Measurements from ENCODE around the gene NAA25. TPM values are rescaled to one million over a fixed set of nuclear protein-coding genes. Genes with fewer than 3 reads are reported as not detected.

The NAA25 gene
- total and polyA plus RNA-seq, 9 of the 15 experiments (the other 6 are each of a cell fraction or from before 2014, with no cell fraction given) = 26.6 to 59.6 (median 48.9) TPM

- Histone ChIP-seq H3K9me3 (replicated peaks; ENCODE audit: control insufficient read depth, insufficient read depth, low read depth, low read length) (no peaks in the 10 kb centered on the region), H3K9ac (ENCODE audit: insufficient read depth in 1 of 2, low read depth in 2 of 2, low read length in 2 of 2) (peak overlapping the region; percentile 93 to 96), H4K20me1 (replicated peaks; ENCODE audit: control insufficient read depth, insufficient read depth, low read length) (no peaks in the 10 kb centered on the region), H3K79me2 (ENCODE audit: control insufficient read depth, insufficient read depth, low read length) (peaks cover 66% of the 10 kb centered on the region), H3K27me3 (ENCODE audit: control insufficient read depth in 2 of 2, insufficient read depth in 2 of 2, low read length in 2 of 2) (no peaks in the 10 kb centered on the region), H3K4me2 (ENCODE audit: insufficient read depth, low read length) (peak overlapping the region; percentile 92), H2AFZ (ENCODE audit: low read depth, low read length) (0 out of 2 replicates have a peak overlapping the region, but pooled peaks have one; percentile 91), H3K27ac (ENCODE audit: extremely low read depth, low read depth, low read length) (peak overlapping the region; percentile 99), H3K9me1 (ENCODE audit: control insufficient read depth, insufficient read depth, low read length) (no peaks in the 10 kb centered on the region), H3K4me1 (replicated peaks in 1 of 2; ENCODE audit: control insufficient read depth in 2 of 2, insufficient read depth in 2 of 2, low read length in 2 of 2) (peaks cover 41% of the 10 kb centered on the region in 2 experiments; a peak in 4 of 5 replicates), H3K36me3 (ENCODE audit: control insufficient read depth, insufficient read depth, low read length) (peaks cover 26% of the 10 kb centered on the region), H3K4me3 (peak overlapping the region; percentile 57)
- POLR2A ChIA-PET = interaction anchor here (1.0 to 3.7 kb wide), 5 partner anchors 10 to 170 kb away, joined by 3 to 54 read pairs (median 4); partner anchors contain the start of gene MAPKAPK5
- intact Hi-C loops (cut with micrococcal nuclease) = loop anchor here (2.0 to 10.0 kb wide), 6 partner anchors 17 to 397 kb away; partner anchors contain the start of genes HECTD4, MAPKAPK5 and RPL6
- CTCF ChIA-PET (ENCODE audit: low intra/inter-chr PET ratio) = interaction anchor here (2.6 kb wide), 1 partner anchor 67 kb away, joined by 15 read pairs; no protein-coding TSS in a partner anchor
- no peak for DNase-seq (ENCODE audit: extremely low read depth in 1 of 4, low spot score in 3 of 4)
- BruUV-seq (replicated peaks) = no TSS peak
- WGBS (ENCODE audit: insufficient coverage, low coverage, missing lambda C conversion rate) = 21% methylated on average over 8 of the region's 8 CpGs
- in situ Hi-C loops (cut with MboI) = no loop called here
- no peak for TF ChIP-seq FOS (IDR thresholded peaks at IDR 0.05; ENCODE audit: extremely low read depth, insufficient read length)
- TF ChIP-seq POLR2AphosphoS5 (IDR thresholded peaks at IDR 0.05; ENCODE audit: control insufficient read depth, insufficient read depth, low read depth, low read length) = no peak
- no peak for TF ChIP-seq ERF (CRISPR knock-in tag; IDR thresholded peaks at IDR 0.05)
- no peak for TF ChIP-seq CBFA2T2 (conservative IDR thresholded peaks at IDR 0.05)
- no peak for TF ChIP-seq NFE2L1 (tag; IDR thresholded peaks at IDR 0.05; ENCODE audit: borderline replicate concordance, low read depth)
- no peak for TF ChIP-seq PKNOX1 (IDR thresholded peaks at IDR 0.05)
- TF ChIP-seq BACH1 (tag; IDR thresholded peaks at IDR 0.05) = peak; percentile 14; the same call in 1 of the 2 replicates
- no peak for ATAC-seq
- no peak for FAIRE-seq
Measured at GRCh38 chr12:112011685-112012084, 96.9 kb downstream of the NAA25 start.
